ENCODE data around the gene IMP4.

IMP4 gene

DNA sequence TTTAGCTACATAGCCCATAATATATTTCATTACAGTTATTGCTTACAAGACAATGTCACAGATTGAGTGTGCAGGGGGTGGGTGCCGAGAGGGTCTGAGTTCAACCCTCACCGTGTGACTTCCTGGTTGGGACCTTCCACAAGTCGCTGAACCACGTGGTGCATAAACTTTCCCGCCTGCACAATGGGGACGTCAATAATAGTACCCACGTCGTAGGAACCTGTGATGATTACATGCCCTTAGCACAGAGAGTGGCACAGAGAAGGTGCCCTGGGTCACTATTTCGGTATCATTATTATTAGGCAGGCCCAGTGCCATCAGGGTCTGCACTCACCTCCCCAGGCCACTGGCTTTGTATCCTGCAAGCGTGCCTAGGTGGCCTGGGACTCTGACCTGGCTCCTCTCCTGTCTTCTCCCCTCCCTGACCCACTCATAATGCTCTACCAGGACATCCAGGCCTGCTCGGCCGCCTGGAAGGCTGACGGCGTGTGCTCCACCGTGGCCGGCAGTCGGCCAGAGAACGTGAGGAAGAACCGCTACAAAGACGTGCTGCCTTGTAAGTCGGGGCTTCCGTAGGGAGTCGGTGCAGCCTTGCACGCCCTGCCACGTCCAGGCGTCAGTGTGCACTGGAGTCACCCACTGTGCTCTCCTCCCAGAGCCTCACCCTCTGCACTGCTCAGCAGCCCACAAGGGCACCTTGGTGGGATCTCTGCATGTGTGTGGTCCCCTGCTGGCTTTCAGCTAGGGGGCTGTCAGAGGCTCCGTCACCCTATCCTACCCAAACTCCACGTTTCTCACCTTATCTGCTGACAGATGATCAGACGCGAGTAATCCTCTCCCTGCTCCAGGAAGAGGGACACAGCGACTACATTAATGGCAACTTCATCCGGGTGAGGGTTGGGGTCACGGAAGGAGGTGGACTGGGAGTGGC, 16.0 kb downstream of the IMP4 start:
- ChIA-PET CTCF (interaction anchor here (1.1 to 1.8 kb wide), 3 partner anchors 7 to 17 kb away, joined by 3 to 6 read pairs (median 4); a partner anchor contains a TSS), POLR2A (no interaction called here)
- TF ChIP-seq, protein P1, sequence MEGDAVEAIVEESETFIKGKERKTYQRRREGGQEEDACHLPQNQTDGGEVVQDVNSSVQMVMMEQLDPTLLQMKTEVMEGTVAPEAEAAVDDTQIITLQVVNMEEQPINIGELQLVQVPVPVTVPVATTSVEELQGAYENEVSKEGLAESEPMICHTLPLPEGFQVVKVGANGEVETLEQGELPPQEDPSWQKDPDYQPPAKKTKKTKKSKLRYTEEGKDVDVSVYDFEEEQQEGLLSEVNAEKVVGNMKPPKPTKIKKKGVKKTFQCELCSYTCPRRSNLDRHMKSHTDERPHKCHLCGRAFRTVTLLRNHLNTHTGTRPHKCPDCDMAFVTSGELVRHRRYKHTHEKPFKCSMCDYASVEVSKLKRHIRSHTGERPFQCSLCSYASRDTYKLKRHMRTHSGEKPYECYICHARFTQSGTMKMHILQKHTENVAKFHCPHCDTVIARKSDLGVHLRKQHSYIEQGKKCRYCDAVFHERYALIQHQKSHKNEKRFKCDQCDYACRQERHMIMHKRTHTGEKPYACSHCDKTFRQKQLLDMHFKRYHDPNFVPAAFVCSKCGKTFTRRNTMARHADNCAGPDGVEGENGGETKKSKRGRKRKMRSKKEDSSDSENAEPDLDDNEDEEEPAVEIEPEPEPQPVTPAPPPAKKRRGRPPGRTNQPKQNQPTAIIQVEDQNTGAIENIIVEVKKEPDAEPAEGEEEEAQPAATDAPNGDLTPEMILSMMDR (IDR thresholded peaks at IDR 0.05; ENCODE audit: control extremely low read depth, extremely low read depth, low read depth, missing control alignments): no peak
- no peak for DNase-seq (ENCODE audit: extremely low spot score)

DNA sequence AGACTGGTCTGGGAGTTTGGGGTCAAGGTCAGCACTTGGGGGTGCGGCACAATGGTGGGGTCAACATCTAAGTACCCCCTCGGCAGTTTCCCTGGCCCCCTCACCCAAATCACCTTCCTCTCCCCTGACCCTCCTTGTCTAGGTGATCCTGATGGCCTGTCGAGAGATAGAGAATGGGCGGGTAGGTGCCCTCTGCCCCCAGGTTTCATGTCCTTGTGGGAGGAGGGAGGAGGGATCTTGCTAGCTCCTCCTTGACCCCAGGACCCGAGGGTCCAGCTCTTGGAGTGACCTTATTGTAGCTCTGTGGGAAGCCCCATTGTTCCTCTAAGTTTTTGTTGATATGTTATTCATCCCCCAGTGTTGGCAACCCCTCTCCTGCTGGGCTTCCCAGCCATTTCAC, 16.8 kb downstream of the IMP4 start:
- POLR2A ChIA-PET: no interaction called here
- no peak for DNase-seq (ENCODE audit: extremely low spot score)
- TF ChIP-seq, protein P1 (IDR thresholded peaks at IDR 0.05; ENCODE audit: control extremely low read depth, extremely low read depth, low read depth, missing control alignments): no peak
- CTCF ChIA-PET: interaction anchor here (1.1 to 1.8 kb wide), 3 partner anchors 8 to 18 kb away, joined by 3 to 6 read pairs (median 4); a partner anchor contains a TSS

DNA sequence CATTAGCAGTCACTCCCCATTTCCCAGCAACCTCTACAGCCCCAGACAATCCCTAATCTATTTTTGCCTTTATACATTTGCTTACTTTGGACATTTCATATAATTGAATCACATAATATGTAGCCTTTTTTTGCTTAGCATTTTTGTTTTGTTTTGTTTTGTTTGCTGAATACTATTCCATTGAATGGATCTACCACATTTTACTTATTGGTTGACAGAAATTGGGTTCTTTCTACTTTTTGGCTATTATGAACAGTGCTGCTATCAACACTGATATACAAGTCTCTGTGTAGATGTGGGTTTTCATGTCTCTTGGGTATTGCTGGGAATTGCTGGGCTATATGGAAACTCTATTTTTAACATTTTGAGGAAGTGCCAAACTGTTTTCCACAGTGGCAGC, 20.8 kb downstream of the IMP4 start:
- TF ChIP-seq, protein P1 (IDR thresholded peaks at IDR 0.05; ENCODE audit: control extremely low read depth, extremely low read depth, low read depth, missing control alignments): no peak
- ChIA-PET CTCF (interaction anchor here (1.4 to 1.8 kb wide), 3 partner anchors 8 to 19 kb away, joined by 3 to 5 read pairs (median 4); no protein-coding TSS in a partner anchor), POLR2A (no interaction called here)
- no peak for DNase-seq (ENCODE audit: extremely low spot score)

DNA sequence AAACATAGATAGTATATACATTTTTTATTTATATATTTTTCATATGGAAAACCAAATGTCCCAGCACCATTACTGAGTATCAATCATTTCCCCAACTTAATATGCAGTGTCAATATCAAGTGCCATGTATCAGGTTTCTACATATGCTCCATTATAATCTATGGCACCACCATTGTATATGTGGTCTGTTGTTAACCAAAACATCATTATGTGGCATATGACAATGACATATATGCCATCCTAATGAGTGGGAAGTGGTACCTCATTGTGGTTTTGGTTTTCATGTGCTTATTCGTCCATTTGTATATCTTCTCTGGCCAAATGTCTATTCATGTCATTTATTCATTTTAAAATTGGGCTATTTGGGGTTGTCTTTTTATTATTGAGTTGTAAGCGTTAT, 22.4 kb downstream of the IMP4 start:
- ChIA-PET POLR2A (no interaction called here), CTCF (no interaction called here)
- TF ChIP-seq, protein P1 (IDR thresholded peaks at IDR 0.05; ENCODE audit: control extremely low read depth, extremely low read depth, low read depth, missing control alignments): no peak
- no peak for DNase-seq (ENCODE audit: extremely low spot score)

DNA sequence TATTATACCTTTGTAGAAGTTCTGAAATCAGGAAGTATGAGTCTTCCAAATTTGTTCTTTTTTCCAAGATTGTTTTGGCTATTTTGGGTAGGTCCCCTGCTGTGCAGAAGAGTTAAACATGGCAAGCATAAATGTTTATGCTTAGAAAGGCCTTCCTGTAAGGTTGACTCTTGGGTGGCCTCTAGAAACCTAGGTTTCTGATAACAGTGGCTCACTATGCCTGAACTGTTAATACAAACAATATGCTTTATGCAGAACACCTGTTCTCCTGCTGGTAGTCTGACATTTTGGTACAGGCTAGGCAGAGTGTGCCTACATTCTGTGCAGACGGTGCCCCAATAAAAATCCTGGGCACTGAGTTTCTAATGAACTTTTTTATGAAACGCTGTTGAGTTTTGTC, 23.3 kb downstream of the IMP4 start:
- ChIA-PET CTCF (interaction anchor here (1.9 kb wide), 1 partner anchor 11 kb away, joined by 8 read pairs; no protein-coding TSS in a partner anchor), POLR2A (no interaction called here)
- DNase-seq (ENCODE audit: extremely low spot score): no peak
- TF ChIP-seq, protein P1 (IDR thresholded peaks at IDR 0.05; ENCODE audit: control extremely low read depth, extremely low read depth, low read depth, missing control alignments): no peak

DNA sequence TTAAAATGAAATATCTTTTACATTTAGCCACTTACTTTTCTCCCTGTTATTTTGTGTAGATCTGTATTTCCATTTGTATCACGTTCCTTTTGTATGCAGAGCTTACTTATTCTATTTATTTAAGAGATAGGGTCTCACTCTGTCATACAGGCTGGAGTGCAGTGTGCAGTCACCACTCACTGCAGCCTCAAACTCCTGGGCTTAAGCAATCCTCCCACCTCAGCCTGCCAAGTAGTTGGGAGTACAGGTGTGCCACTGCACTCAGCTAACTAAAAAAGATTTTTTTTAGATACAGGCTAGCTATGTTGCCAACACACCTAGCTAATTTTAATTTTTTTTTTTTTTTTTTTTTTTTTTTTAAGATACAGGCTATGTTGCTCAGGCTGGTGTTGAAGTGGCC, 24.0 kb downstream of the IMP4 start:
- CTCF ChIA-PET: interaction anchor here (1.0 to 1.9 kb wide), 3 partner anchors 10 to 28 kb away, joined by 3 to 8 read pairs (median 4); no protein-coding TSS in a partner anchor
- DNase-seq (ENCODE audit: extremely low spot score): no peak
- TF ChIP-seq, protein P1 (IDR thresholded peaks at IDR 0.05; ENCODE audit: control extremely low read depth, extremely low read depth, low read depth, missing control alignments): no peak
- POLR2A ChIA-PET: interaction anchor here (0.7 kb wide), 1 partner anchor 13 kb away, joined by 12 read pairs; no protein-coding TSS in a partner anchor

Data from GM10248 (cell line).